ENCODE measurements around the gene PCNX3.

- TF ChIP-seq CTCF (IDR thresholded peaks at IDR 0.05) = no peak
- no peak for TF ChIP-seq POLR2A (IDR thresholded peaks at IDR 0.05)
Measured at GRCh38 chr11:65633390-65634108, 18.0 kb downstream of the PCNX3 start.
